Testis (tissue), 2 donors: ENCODE data around the gene ZNF532.

Experiments
- CTCF ChIP-seq, 3 experiments: fragments of 450-650 bp in 2 of 3; fragments of 200-600 bp in 1 of 3; sonication (generic) in 1 of 3; IDR thresholded peaks; one replicate each; pipeline ENCODE4 v1.5.1; 2016 to 2019; ENCODE audit warnings: antibody characterized with exemption in 3 of 3, mild to moderate bottlenecking in 2 of 3, moderate library complexity in 1 of 3
- POLR2A ChIP-seq: fragments of 450-650 bp; IDR thresholded peaks from one replicate; pipeline ENCODE4 v1.6.1; 2017; ENCODE audit warnings: antibody characterized with exemption, mild to moderate bottlenecking, moderate library complexity

GRCh38 chr18:58902961-58903360, 38.3 kb downstream of the ZNF532 start:
- TF ChIP-seq CTCF (IDR thresholded peaks at IDR 0.05) (no peak), POLR2A (no peak)
